WTC11 (cell line): ENCODE measurements around the gene FLT3LG. TPM values are rescaled to one million over a fixed set of nuclear protein-coding genes. Genes with fewer than 3 reads are reported as not detected.

Experiments
- AFF4 ChIP-seq: sonication (generic); formaldehyde crosslinking; IDR thresholded peaks from 2 replicates; pipeline ENCODE4 v1.8.1; 2023; ENCODE audit warnings: mild to moderate bottlenecking, missing genetic modification reagents, borderline replicate concordance
- AR ChIP-seq: fragments of 250-450 bp; sonication (Bioruptor Pico); IDR thresholded peaks from 2 replicates; pipeline ENCODE4 v1.9.0; 2021; ENCODE audit warnings: mild to moderate bottlenecking
- ATF1 ChIP-seq: sonication (generic); formaldehyde crosslinking; IDR thresholded peaks from 2 replicates; pipeline ENCODE4 v1.8.1; 2023; ENCODE audit warnings: mild to moderate bottlenecking, moderate library complexity, missing genetic modification reagents
- ATF3 ChIP-seq: sonication (generic); formaldehyde crosslinking; conservative IDR thresholded peaks from 2 replicates; pipeline ENCODE4 v1.8.1; 2022; ENCODE audit warnings: mild to moderate bottlenecking, missing genetic modification reagents
- ATF6 ChIP-seq: sonication (generic); formaldehyde crosslinking; IDR thresholded peaks from 2 replicates; pipeline ENCODE4 v1.8.1; 2023; ENCODE audit warnings: mild to moderate bottlenecking, missing genetic modification reagents
- CDX4 ChIP-seq: fragments of 250-450 bp; sonication (Bioruptor Pico); IDR thresholded peaks from 2 replicates; pipeline ENCODE4 v1.9.0; 2021; ENCODE audit warnings: moderate library complexity, mild to moderate bottlenecking, inconsistent platforms, borderline replicate concordance
- ELF4 ChIP-seq: sonication (generic); formaldehyde crosslinking; IDR thresholded peaks from 2 replicates; pipeline ENCODE4 v1.8.1; 2022; ENCODE audit warnings: low read depth, mild to moderate bottlenecking, moderate library complexity, missing genetic modification reagents
- FOXP4 ChIP-seq: sonication (generic); formaldehyde crosslinking; IDR thresholded peaks from 2 replicates; pipeline ENCODE4 v1.8.0; 2022; ENCODE audit warnings: mild to moderate bottlenecking, missing genetic modification reagents
- HMGA2 ChIP-seq: fragments of 250-450 bp; sonication (Bioruptor Pico); IDR thresholded peaks from 2 replicates; pipeline ENCODE4 v1.4.0; 2021; ENCODE audit warnings: mild to moderate bottlenecking, moderate library complexity
- IRF2 ChIP-seq: sonication (generic); formaldehyde crosslinking; IDR thresholded peaks from 2 replicates; pipeline ENCODE4 v1.8.0; 2022; ENCODE audit warnings: low read depth, missing genetic modification reagents, borderline replicate concordance
- KAT7 ChIP-seq: sonication (generic); formaldehyde crosslinking; IDR thresholded peaks from 2 replicates; pipeline ENCODE4 v1.8.1; 2023; ENCODE audit warnings: missing genetic modification reagents, mild to moderate bottlenecking, borderline replicate concordance
- NFATC4 ChIP-seq: fragments of 250-450 bp; sonication (Bioruptor Pico); IDR thresholded peaks from 2 replicates; pipeline ENCODE4 v1.9.0; 2021; ENCODE audit warnings: mild to moderate bottlenecking
- NFE2L1 ChIP-seq: sonication (generic); formaldehyde crosslinking; IDR thresholded peaks from 2 replicates; pipeline ENCODE4 v1.8.1; 2023; ENCODE audit warnings: missing genetic modification reagents
- NFYB ChIP-seq: sonication (generic); formaldehyde crosslinking; conservative IDR thresholded peaks from 2 replicates; pipeline ENCODE4 v1.8.0; 2022; ENCODE audit warnings: low read depth, missing genetic modification reagents
- PRDM15 ChIP-seq: sonication (generic); formaldehyde crosslinking; IDR thresholded peaks from 2 replicates; pipeline ENCODE4 v1.8.0; 2022; ENCODE audit warnings: missing genetic modification reagents
- SMAD4 ChIP-seq: sonication (generic); formaldehyde crosslinking; IDR thresholded peaks from 2 replicates; pipeline ENCODE4 v1.8.0; 2022; ENCODE audit warnings: mild to moderate bottlenecking, missing genetic modification reagents
- ZNF138 ChIP-seq: sonication (generic); formaldehyde crosslinking; conservative IDR thresholded peaks from 2 replicates; pipeline ENCODE4 v1.8.1; 2022; ENCODE audit warnings: mild to moderate bottlenecking, moderate library complexity, missing genetic modification reagents
- total RNA-seq: library from RNA; stranded (reverse); gene quantifications from 3 replicates; pipeline ENCODE4 v1.2.3, GENCODE V29; 2021

FLT3LG gene
- total RNA-seq, 1 experiment from 2014 or later, result 2.9 TPM

- TF ChIP-seq AR (CRISPR knock-in tag) (no peak), NFATC4 (CRISPR knock-in tag) (no peak), ATF1 (CRISPR knock-in tag) (no peak), HMGA2 (CRISPR knock-in tag) (no peak), PRDM15 (CRISPR knock-in tag) (no peak), ELF4 (CRISPR knock-in tag) (no peak), ZNF138 (CRISPR knock-in tag) (no peak), NFE2L1 (CRISPR knock-in tag) (no peak), CDX4 (CRISPR knock-in tag) (no peak), ATF3 (CRISPR knock-in tag) (no peak), AFF4 (CRISPR knock-in tag) (no peak), KAT7 (CRISPR knock-in tag) (no peak), IRF2 (no peak), ATF6 (CRISPR knock-in tag) (no peak), NFYB (no peak), FOXP4 (CRISPR knock-in tag) (no peak), SMAD4 (CRISPR knock-in tag) (no peak)
These were observed 18.2 kb upstream of the FLT3LG start (continued) for GRCh38 chr19:49455773-49456172.
